WTC11 (cell line): ENCODE measurements around the gene RGCC.

Experiments used
- CREB1 ChIP-seq: sonication (generic); formaldehyde crosslinking; IDR thresholded peaks from 2 replicates; pipeline ENCODE4 v1.8.0; 2023; ENCODE audit warnings: mild to moderate bottlenecking, missing genetic modification reagents
- CTCF ChIP-seq: fragments of 200-600 bp; IDR thresholded peaks from 2 replicates; pipeline ENCODE4 v1.8.0; 2022; ENCODE audit warnings: antibody characterized with exemption
- GABPB1 ChIP-seq: sonication (generic); formaldehyde crosslinking; IDR thresholded peaks from 2 replicates; pipeline ENCODE4 v1.8.1; 2023; ENCODE audit warnings: mild to moderate bottlenecking, missing genetic modification reagents
- NR2C2 ChIP-seq: sonication (generic); formaldehyde crosslinking; IDR thresholded peaks from 2 replicates; pipeline ENCODE4 v1.8.0; 2022; ENCODE audit warnings: mild to moderate bottlenecking, missing genetic modification reagents
- USF2 ChIP-seq: sonication (generic); formaldehyde crosslinking; IDR thresholded peaks from 2 replicates; pipeline ENCODE4 v1.8.1; 2023; ENCODE audit warnings: mild to moderate bottlenecking, missing genetic modification reagents, moderate library complexity
- ZBTB43 ChIP-seq: sonication (generic); formaldehyde crosslinking; IDR thresholded peaks from 2 replicates; pipeline ENCODE4 v1.8.1; 2023; ENCODE audit warnings: mild to moderate bottlenecking, missing genetic modification reagents
- ZSCAN18 ChIP-seq: fragments of 250-450 bp; sonication (Bioruptor Pico); IDR thresholded peaks from 2 replicates; pipeline ENCODE4 v2.1.2; 2022; ENCODE audit warnings: mild to moderate bottlenecking, moderate library complexity

GRCh38 chr13:41520016-41520659, 62.8 kb downstream of the RGCC start:
- TF ChIP-seq CREB1 (CRISPR knock-in tag) (no peak), GABPB1 (CRISPR knock-in tag) (no peak), ZBTB43 (no peak), ZSCAN18 (no peak), CTCF (no peak), USF2 (CRISPR knock-in tag) (no peak), NR2C2 (CRISPR knock-in tag) (no peak)
